GM10266 (cell line): Measurements from ENCODE around the gene PROSER2.

ENCODE experiments used
- DNase-seq: peaks from one replicate; pipeline ENCODE4 v3.0.0; 2012; ENCODE audit errors: extremely low spot score
- TF ChIP-seq, protein P1 (sequence below): IDR thresholded peaks from 2 replicates; pipeline ENCODE4 v1.5.1; 2012; ENCODE audit warnings: mild to moderate bottlenecking, low read depth; ENCODE audit not compliant: control insufficient read depth, insufficient read depth; ENCODE audit errors: missing control alignments

The PROSER2 gene

DNA sequence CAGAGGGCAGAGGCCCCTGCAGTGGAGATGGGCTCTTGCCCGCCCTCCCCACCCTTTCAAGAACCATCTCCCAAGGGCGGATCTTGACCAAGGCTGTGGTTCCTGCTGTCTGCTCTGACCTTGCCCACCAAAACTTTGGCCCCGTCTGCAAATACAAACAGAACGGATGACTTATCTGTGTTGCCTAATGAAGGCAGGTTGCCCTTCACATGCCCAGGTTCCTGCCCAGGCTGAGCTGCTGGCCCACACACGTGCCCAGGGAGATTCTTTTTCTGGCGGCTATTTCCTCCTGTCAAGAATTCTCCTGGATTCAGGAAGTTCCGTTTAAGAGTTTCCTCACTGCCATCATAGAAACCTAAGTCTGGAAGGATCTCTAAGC is 78.3 kb downstream of the PROSER2 start:
- DNase-seq, result no peak
- TF ChIP-seq, protein P1, sequence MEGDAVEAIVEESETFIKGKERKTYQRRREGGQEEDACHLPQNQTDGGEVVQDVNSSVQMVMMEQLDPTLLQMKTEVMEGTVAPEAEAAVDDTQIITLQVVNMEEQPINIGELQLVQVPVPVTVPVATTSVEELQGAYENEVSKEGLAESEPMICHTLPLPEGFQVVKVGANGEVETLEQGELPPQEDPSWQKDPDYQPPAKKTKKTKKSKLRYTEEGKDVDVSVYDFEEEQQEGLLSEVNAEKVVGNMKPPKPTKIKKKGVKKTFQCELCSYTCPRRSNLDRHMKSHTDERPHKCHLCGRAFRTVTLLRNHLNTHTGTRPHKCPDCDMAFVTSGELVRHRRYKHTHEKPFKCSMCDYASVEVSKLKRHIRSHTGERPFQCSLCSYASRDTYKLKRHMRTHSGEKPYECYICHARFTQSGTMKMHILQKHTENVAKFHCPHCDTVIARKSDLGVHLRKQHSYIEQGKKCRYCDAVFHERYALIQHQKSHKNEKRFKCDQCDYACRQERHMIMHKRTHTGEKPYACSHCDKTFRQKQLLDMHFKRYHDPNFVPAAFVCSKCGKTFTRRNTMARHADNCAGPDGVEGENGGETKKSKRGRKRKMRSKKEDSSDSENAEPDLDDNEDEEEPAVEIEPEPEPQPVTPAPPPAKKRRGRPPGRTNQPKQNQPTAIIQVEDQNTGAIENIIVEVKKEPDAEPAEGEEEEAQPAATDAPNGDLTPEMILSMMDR, result no peak

GRCh38 chr10:11901833-11902475 is 78.8 kb downstream of the PROSER2 start:
- TF ChIP-seq, protein P1, result no peak
- DNase-seq, result no peak

- no peak for DNase-seq
- TF ChIP-seq, protein P1, result no peak
Observed at GRCh38 chr10:11902646-11903045, 79.5 kb downstream of the PROSER2 start.

GRCh38 chr10:11906714-11907113 is 83.6 kb downstream of the PROSER2 start:
- DNase-seq, result no peak
- TF ChIP-seq, protein P1, result no peak

DNA sequence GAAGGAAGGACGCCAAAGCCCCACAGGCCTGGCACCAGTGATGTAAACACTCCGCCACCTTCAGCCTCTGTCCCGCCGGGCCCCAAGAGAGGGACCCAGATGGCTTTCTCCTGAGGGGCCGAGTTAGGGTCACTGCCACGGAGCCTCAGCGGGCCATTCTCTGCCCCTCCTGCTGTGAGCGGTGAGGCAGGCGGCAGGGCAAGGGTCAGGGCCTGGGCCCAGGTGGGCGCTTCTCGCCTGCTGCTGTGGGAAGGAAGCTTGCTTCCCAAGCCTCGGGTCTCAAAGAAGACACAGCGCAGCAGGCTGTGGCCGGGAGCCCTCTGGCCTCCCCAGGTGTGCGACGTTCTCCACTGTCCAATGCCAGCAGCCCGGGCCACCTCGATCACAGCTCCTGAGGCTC is 84.8 kb downstream of the PROSER2 start:
- DNase-seq, result no peak
- TF ChIP-seq, protein P1, result no peak

GRCh38 chr10:11908536-11908935 is 85.4 kb downstream of the PROSER2 start:
- TF ChIP-seq, protein P1, result no peak
- DNase-seq, result no peak

DNA sequence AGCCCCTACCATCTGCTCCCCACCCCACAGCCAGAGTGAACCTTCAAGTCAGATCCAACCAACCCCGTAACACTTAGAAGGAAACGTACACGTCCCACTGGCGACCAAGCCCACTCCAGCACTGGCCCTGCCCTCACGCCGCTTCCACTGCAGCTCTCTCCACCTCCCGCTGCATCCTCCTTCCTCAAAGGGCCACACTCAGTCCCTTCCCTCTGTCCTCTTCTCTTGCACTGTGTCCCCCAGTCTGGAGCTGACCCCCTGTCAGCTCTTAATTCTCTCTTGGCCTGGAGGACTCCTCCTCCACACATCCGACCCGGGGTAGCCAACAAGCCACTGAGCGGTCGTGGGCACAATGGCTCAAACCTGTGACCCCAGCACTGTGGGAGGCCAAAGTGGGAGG is 85.8 kb downstream of the PROSER2 start:
- TF ChIP-seq, protein P1, result no peak
- DNase-seq, result no peak
